AG10803 (cell line): ENCODE data around the gene MAN2A2.

Experiments used
- DNase-seq: peaks from one replicate; pipeline ENCODE4 v3.0.0; 2010; ENCODE audit warnings: low read depth
- H3K4me3 ChIP-seq: 2 replicates; pipeline ENCODE4 v1.5.1; 2011; ENCODE audit warnings: mild to moderate bottlenecking, low read length, control low read depth
- CTCF ChIP-seq: conservative IDR thresholded peaks from 2 replicates; pipeline ENCODE4 v1.5.1; 2011; ENCODE audit warnings: mild to moderate bottlenecking, low read length, control low read depth, inconsistent platforms

The MAN2A2 gene

DNA sequence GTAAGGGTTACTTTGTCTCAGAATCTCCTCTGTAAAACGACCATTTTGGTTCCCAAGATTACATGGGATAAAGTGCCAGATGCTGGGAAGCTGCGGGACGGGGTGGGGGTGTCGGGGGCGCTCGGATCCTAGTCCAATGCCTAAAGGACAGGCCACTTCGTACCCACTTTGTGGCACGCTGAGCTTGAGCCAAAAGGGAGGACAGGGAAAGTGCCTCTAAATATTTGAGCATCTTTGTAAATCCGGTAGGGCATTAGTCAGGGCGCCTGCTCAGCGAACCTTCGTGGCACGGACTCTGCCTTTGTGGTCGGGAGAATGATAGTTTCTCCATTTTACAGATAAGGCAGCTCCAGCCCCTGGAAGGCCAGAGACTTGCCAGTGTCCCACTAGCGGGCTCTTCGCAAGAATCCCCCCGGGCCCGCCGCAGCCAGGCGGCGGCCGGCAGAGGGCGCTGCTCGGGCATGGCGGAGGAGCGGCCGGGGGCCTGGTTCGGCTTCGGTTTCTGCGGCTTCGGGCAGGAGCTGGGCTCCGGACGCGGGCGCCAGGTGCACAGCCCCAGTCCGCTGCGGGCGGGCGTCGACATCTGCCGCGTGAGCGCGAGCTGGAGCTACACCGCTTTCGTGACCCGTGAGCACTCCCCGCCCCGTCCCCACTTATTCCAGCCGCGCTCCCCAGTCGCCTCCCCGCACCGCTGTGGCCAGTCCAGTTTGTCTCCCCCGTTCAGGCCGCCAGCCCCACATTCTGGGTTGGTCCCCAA is 53.4 kb downstream of the MAN2A2 start:
- peak; percentile 44 for TF ChIP-seq CTCF
- peak; percentile 65 for DNase-seq

GRCh38 chr15:90957031-90957790 is 54.1 kb downstream of the MAN2A2 start:
- peak; percentile 25 for DNase-seq
- no peak for TF ChIP-seq CTCF
- H3K4me3 ChIP-seq: peak overlapping the region; percentile 68

More for the DNA sequence above, 53.4 kb downstream of the MAN2A2 start:
- peak overlapping the region; percentile 68 for H3K4me3 ChIP-seq

- H3K4me3 ChIP-seq: peak overlapping the region; percentile 68
- TF ChIP-seq CTCF: no peak
- no peak for DNase-seq
Measured at GRCh38 chr15:90957791-90958190, 54.7 kb downstream of the MAN2A2 start.

- no peak for TF ChIP-seq CTCF
- no peak for DNase-seq
Measured at GRCh38 chr15:90959028-90959595, 56.0 kb downstream of the MAN2A2 start.

GRCh38 chr15:90959894-90960293 is 56.8 kb downstream of the MAN2A2 start:
- H3K4me3 ChIP-seq: no peak overlapping the region
- no peak for TF ChIP-seq CTCF
- peak; percentile 83 for DNase-seq

More at GRCh38 chr15:90959028-90959595, 56.0 kb downstream of the MAN2A2 start:
- H3K4me3 ChIP-seq: no peak overlapping the region

- no peak for TF ChIP-seq CTCF
- DNase-seq: peak; percentile 15
Measured at GRCh38 chr15:90960298-90961091, 57.4 kb downstream of the MAN2A2 start.

More at GRCh38 chr15:90960298-90961091, 57.4 kb downstream of the MAN2A2 start:
- no peak overlapping the region for H3K4me3 ChIP-seq
